ENCODE results near the gene PIEZO2.

The PIEZO2 gene

GRCh38 chr18:11064727-11065460 lies 84.5 kb downstream of the PIEZO2 start:
- FAIRE-seq (no peak), DNase-seq (ENCODE audit: insufficient read length, low spot score) (no peak)
- TF ChIP-seq, protein P1, sequence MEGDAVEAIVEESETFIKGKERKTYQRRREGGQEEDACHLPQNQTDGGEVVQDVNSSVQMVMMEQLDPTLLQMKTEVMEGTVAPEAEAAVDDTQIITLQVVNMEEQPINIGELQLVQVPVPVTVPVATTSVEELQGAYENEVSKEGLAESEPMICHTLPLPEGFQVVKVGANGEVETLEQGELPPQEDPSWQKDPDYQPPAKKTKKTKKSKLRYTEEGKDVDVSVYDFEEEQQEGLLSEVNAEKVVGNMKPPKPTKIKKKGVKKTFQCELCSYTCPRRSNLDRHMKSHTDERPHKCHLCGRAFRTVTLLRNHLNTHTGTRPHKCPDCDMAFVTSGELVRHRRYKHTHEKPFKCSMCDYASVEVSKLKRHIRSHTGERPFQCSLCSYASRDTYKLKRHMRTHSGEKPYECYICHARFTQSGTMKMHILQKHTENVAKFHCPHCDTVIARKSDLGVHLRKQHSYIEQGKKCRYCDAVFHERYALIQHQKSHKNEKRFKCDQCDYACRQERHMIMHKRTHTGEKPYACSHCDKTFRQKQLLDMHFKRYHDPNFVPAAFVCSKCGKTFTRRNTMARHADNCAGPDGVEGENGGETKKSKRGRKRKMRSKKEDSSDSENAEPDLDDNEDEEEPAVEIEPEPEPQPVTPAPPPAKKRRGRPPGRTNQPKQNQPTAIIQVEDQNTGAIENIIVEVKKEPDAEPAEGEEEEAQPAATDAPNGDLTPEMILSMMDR (IDR thresholded peaks at IDR 0.05; ENCODE audit: insufficient read depth, missing control alignments), result no peak

GRCh38 chr18:11064106-11064505 lies 85.3 kb downstream of the PIEZO2 start:
- FAIRE-seq, result no peak
- TF ChIP-seq, protein P1 (IDR thresholded peaks at IDR 0.05; ENCODE audit: insufficient read depth, missing control alignments), result no peak
- no peak for DNase-seq (ENCODE audit: insufficient read length, low spot score)

GRCh38 chr18:11055721-11056120 lies 93.6 kb downstream of the PIEZO2 start:
- FAIRE-seq (no peak), DNase-seq (ENCODE audit: insufficient read length, low spot score) (no peak)
- TF ChIP-seq, protein P1 (IDR thresholded peaks at IDR 0.05; ENCODE audit: insufficient read depth, missing control alignments), result no peak

DNA sequence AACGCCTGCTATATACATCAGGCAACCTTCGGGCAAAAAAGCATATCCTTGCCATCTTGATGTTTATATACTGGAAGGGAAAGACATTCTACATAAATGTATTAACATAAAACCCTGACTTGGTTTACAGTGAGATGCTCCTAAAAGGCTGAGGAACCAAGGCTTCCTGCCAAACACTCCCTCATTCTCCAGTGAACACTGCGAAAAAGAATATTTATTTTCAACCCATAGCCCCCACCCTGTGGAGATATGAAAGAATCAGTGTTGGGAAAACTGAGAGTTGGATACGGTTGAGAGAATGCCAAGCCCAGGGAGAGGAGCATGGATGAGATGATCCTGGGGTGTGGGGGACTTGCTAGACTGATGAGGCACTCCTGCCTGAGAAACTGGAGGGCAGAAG lies 94.9 kb downstream of the PIEZO2 start:
- no peak for FAIRE-seq
- DNase-seq (ENCODE audit: insufficient read length, low spot score), result no peak
- TF ChIP-seq, protein P1 (IDR thresholded peaks at IDR 0.05; ENCODE audit: insufficient read depth, missing control alignments), result no peak

DNA sequence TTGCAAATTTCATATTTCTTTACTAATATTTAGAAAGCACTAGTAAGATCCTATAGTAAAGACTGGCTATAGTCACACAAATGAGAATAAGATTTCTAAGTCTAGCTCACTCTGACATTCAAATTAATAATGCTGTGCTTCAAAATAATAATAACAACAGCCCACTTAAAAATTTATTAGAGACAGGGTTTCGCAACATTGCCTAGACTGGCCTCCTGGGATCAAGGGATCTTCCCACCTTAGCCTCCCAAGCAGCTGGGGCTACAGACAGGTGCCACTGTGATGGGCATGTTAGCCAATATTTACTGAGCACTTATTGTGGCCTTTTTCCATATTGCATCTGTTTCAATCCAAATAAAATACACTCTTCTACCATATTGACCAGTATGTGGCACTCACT lies 96.1 kb downstream of the PIEZO2 start:
- no peak for FAIRE-seq
- TF ChIP-seq, protein P1 (IDR thresholded peaks at IDR 0.05; ENCODE audit: insufficient read depth, missing control alignments), result no peak
- no peak for DNase-seq (ENCODE audit: insufficient read length, low spot score)

GRCh38 chr18:11052800-11053199 lies 96.6 kb downstream of the PIEZO2 start:
- TF ChIP-seq, protein P1 (IDR thresholded peaks at IDR 0.05; ENCODE audit: insufficient read depth, missing control alignments), result no peak
- no peak for DNase-seq (ENCODE audit: insufficient read length, low spot score)
- FAIRE-seq, result no peak

GRCh38 chr18:11051462-11051861 lies 97.9 kb downstream of the PIEZO2 start:
- no peak for FAIRE-seq
- TF ChIP-seq, protein P1 (IDR thresholded peaks at IDR 0.05; ENCODE audit: insufficient read depth, missing control alignments), result no peak

More at GRCh38 chr18:11051462-11051861, 97.9 kb downstream of the PIEZO2 start:
- DNase-seq (ENCODE audit: insufficient read length, low spot score), result no peak

Data from D721Med (cell line).